HG03066 (cell line): Measurements from ENCODE around the gene XIRP1.
A peak's percentile ranks its signal among the peaks of the same experiment; 100 is the strongest.
"Not testable (repeated sequence)": the region's sequence is repeated elsewhere in the genome, so short reads cannot be mapped to it uniquely, and the experiment has no call there.

Experiments used
- ATAC-seq: cut with Tn5 transposase; IDR thresholded peaks from one replicate; pipeline ENCODE4 v1.9.1; 2021; ENCODE audit warnings: low read depth; ENCODE audit not compliant: unreplicated experiment

The XIRP1 gene

DNA sequence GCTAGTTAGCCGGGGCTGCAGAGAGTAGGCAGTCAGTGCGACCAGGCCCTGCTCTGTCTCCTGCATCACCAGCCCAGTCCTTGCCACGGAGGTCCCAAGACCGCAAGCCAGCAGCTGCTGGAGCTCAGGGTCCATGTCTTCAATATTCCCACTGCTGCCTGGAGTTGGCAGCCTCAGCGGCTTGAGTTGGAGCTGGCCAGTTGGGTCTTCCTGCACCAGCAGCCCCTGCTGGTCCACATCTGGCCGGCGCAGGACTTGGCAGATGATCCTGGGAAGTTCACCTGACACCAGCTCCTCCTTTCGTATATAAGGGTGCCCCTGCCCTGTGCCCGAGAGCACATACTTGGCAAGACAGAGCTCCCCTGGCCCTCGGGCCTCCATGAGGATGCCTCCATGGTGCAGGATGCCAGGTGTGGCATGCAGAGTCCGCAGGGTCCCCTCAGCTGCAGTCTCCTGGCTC lies 5.7 kb downstream of the XIRP1 start:
- no peak for ATAC-seq

GRCh38 chr3:39185959-39186691 lies 6.3 kb downstream of the XIRP1 start:
- no peak for ATAC-seq

GRCh38 chr3:39185326-39185958 lies 7.0 kb downstream of the XIRP1 start:
- ATAC-seq, result no peak

DNA sequence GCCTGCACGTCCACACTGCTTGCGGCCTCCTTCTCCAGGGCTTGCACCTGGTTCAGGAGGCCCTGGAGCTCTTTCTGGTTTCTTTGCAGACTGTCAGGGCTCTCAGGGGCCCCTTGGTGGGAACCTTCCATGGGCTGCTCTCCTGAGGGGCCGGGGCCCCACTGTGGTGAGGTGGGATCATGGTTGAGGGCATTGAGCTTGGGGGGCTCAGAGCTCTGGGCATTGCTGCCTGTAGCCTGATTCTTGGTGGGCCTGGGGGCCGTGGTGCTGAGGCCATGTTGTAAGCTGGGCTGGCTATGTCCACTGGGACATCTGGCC lies 7.5 kb downstream of the XIRP1 start:
- no peak for ATAC-seq

DNA sequence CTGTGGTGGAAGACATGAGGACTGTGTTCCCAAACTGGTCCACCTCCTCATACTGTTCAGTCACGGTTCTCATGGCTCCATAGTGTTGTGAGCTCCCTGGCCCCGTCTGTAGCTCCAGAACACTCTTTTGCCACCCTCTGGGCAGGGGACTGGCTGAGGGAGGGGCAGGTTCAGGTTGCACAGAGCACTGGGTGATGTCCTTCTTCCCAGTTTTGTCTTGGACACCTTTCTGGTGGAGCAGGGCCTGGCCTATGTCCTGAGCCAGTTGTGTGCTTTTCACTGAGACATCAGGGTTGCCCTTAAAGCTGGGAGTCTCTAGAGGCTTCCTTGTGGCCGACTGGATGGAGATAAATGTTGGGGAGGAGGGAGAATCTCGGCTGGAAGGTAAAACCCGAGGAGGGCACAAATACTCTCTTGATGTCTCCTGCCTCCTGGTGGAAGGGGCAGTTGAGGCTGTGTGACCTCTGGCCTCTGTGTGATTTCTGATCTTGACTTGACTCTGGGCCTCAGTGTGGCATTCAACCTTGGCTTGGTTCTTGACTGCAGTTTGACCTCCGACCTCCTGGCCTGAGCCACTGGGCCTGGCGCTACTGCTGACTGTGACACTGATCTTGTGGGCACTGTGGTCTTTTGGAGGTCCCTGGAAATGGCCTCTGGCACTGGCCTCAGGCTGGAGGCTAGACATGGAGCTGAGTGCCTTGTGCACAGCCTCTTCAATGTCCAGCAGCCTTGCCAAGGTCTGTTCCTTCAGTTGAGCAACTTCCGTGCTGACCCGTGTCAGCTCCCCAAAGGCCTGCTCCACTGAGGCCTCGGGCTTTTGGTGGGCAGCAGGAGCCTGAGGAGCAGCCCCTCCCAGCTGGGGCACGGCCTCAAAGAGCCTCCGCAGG lies 8.1 kb downstream of the XIRP1 start:
- ATAC-seq, result no peak

- no peak for ATAC-seq
These were observed 8.9 kb downstream of the XIRP1 start for GRCh38 chr3:39183211-39184080.

DNA sequence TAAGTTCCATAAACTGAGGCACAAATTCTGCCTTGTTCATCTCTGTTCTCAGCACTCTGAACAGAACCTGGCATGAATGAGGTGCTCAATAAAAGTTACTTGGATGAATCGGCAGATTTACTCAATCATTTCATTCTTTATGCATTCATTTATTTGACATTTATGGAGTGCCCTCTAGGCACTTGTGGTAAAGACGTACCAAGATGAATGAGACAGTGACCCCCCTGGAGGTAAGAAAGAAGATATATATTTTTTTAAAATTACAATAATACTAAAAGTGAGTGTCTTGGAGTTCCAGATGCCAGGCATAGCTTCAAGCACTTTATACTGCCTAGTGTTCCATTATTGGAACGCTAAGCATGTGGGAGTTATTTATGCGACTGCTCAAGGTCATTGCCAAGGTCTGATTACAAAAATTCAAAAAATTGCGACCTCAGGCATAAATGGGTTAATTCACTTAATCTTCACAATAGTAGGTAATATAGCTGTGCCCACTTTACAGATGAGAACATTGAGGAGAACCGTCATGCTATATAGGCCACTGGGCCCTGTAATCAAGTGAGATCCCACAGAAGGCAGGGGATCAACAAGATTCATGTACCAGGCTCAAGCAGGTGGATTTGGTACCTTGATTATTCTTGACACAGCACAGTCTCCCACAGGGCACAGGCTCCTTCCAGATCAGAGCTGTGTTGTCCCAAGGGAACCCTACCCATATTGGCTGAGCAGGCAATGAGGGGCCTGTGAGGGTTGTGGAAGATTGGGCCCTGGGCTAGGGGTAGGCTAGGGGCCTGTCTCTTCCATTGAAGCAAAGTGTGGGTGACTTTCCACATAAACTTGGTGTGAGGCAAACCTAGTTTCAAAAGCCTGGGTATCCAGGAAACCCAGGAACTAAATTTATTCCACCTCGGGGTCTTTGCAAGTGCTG lies 10.7 kb downstream of the XIRP1 start:
- no peak for ATAC-seq

GRCh38 chr3:39180546-39181346 lies 11.6 kb downstream of the XIRP1 start:
- ATAC-seq, result peak; percentile 86

GRCh38 chr3:39180183-39180545 lies 12.2 kb downstream of the XIRP1 start:
- ATAC-seq, result no peak

GRCh38 chr3:39178553-39178952 lies 13.8 kb downstream of the XIRP1 start:
- ATAC-seq, result no peak

- peak; percentile 39 for ATAC-seq
These were observed 14.6 kb downstream of the XIRP1 start for GRCh38 chr3:39177708-39178332.

DNA sequence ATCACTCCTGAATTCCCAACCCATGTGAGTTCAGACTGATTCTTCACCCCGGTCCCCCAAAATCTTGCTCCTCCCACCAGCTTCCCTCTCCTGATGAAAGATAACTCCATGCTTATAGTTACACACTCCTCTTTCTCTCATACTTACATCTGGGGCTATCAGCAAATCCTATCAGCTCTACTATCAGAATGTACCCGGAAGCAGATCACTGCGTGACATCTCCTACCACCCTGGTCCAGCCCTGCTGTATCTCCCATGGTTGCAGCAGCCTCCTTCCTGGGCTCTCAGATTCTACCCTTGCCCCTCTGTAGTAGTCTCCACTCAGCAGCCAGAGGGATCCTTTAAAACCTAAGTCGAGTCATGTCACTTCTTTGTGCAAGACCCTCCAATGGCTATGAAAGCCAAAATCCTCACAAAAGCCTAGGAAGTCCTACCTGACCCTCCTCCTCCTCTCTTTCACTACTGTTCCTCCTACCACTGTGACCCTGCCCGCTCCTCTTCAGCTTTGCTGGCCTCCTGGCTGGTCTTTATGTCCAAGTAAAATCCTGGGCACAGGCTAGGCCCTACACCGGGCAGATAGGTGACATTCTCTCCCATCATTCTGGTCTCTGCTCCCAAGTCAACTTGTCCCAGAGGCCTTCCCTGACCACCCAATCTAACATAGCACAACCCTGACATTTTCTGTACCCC lies 16.2 kb downstream of the XIRP1 start:
- no peak for ATAC-seq

GRCh38 chr3:39173318-39174125 lies 18.9 kb downstream of the XIRP1 start:
- no peak for ATAC-seq

GRCh38 chr3:39171860-39172259 lies 20.5 kb downstream of the XIRP1 start:
- no peak for ATAC-seq

GRCh38 chr3:39170877-39171276 lies 21.5 kb downstream of the XIRP1 start:
- ATAC-seq, result not testable (repeated sequence)

DNA sequence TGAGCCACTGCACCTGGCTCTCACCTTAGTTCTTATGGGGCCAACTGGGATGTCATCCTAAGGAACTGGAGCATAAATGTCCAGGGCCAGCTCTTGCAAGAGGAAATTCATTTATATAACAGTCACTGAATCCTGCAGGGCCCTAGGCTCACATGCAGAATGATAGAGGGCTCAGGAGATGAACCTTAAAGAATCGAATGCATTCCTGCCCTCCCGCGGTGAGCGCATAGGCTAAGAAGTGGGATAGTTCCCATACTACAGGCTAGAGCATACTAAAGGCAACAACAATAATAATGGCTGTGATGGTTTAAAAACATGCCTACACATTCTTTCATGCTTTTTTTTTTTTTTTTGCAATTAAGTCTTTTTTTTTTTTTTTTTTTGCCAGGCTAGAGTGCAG lies 21.9 kb downstream of the XIRP1 start:
- ATAC-seq, result no peak

DNA sequence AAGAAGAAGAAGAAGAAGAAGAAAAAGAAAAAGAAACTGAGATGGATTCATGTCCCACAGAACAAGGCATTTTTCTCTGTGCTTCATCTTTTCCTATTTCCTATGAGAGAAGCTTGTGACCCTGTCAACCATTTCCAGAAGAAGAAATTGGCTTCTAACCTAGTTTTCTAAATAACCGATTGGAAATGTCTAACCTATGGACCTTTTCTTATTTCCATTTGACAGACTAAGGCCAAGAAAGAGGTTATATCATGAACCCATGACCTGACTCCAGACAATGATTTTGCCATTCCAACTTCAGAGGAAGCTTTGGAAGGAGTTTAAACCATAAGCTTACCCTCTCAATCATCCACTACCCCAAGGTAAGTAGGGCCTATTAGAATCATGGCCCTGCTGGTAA lies 22.7 kb downstream of the XIRP1 start:
- ATAC-seq, result no peak
